ENCODE data around the gene RPUSD3. TPM values are rescaled to one million over a fixed set of nuclear protein-coding genes. Genes with fewer than 3 reads are reported as not detected.
"Not testable (repeated sequence)": the region's sequence is repeated elsewhere in the genome, so short reads cannot be mapped to it uniquely, and the experiment has no call there.

Gene RPUSD3
- total and polyA plus RNA-seq, 12 donors = 26.4 to 45.7 (median 30.1) TPM

DNA sequence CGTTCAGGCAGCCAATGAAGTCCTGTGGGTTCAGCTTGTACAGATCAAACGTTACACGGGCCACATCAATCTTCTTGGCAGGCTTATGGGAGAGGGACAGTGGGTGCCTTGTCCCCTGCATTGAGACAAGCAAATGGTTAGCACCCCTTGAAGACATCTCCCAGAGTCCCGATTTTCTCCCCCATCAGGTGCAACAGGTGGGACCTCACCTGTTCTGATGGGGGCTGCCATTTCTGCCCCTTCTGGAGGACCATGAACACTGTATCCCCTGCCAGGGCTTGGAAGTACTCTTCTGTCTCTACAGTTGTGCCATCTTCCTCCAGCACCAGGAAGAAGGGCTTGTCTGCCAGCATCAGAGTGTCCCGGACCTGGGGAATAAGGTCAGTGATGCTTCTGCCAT is 26.1 kb upstream of the RPUSD3 start:
- Histone ChIP-seq H3K27me3 (no peaks in the 10 kb centered on the region), H3K4me1 (peaks cover 0 to 4% (median 2%) of the 10 kb centered on the region in 9 donors), H3K27ac (no peak overlapping the region), H3K36me3 (no peaks in the 10 kb centered on the region), H3K4me3 (no peak overlapping the region), H3K9me3 (no peaks in the 10 kb centered on the region)
- DNase-seq = no peak
- TF ChIP-seq, protein P1, sequence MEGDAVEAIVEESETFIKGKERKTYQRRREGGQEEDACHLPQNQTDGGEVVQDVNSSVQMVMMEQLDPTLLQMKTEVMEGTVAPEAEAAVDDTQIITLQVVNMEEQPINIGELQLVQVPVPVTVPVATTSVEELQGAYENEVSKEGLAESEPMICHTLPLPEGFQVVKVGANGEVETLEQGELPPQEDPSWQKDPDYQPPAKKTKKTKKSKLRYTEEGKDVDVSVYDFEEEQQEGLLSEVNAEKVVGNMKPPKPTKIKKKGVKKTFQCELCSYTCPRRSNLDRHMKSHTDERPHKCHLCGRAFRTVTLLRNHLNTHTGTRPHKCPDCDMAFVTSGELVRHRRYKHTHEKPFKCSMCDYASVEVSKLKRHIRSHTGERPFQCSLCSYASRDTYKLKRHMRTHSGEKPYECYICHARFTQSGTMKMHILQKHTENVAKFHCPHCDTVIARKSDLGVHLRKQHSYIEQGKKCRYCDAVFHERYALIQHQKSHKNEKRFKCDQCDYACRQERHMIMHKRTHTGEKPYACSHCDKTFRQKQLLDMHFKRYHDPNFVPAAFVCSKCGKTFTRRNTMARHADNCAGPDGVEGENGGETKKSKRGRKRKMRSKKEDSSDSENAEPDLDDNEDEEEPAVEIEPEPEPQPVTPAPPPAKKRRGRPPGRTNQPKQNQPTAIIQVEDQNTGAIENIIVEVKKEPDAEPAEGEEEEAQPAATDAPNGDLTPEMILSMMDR (IDR thresholded peaks at IDR 0.05) = no peak
- 80 to 84% methylated on average over 5 of the region's 5 CpGs for WGBS, 2 donors
- intact Hi-C loops (cut with DNase I) = no loop called here
- ATAC-seq = no peak

GRCh38 chr3:9867106-9867505 is 23.3 kb upstream of the RPUSD3 start:
- TF ChIP-seq, protein P1 (IDR thresholded peaks at IDR 0.05) = no peak
- no peak for ATAC-seq
- DNase-seq = no peak
- H3K4me1 ChIP-seq = peaks cover 3 to 29% (median 9%) of the 10 kb centered on the region in 9 donors
- no peak overlapping the region for H3K4me3 ChIP-seq
- no peaks in the 10 kb centered on the region for H3K27me3 ChIP-seq
- H3K9me3 ChIP-seq = no peaks in the 10 kb centered on the region
- intact Hi-C loops (cut with DNase I) = no loop called here
- H3K36me3 ChIP-seq = no peaks in the 10 kb centered on the region
- WGBS, 2 donors = 91 to 92% methylated on average over 12 of the region's 12 CpGs
- H3K27ac ChIP-seq = no peak overlapping the region

GRCh38 chr3:9866639-9867038 is 22.8 kb upstream of the RPUSD3 start:
- Histone ChIP-seq H3K4me1 (peaks cover 3 to 29% (median 9%) of the 10 kb centered on the region in 9 donors), H3K9me3 (no peaks in the 10 kb centered on the region), H3K4me3 (no peak overlapping the region), H3K27ac (no peak overlapping the region), H3K36me3 (no peaks in the 10 kb centered on the region), H3K27me3 (no peaks in the 10 kb centered on the region)
- 79 to 80% methylated on average over 8 of the region's 8 CpGs for WGBS, 2 donors
- peak in 2 of 8 donors; percentile 58 to 62 for ATAC-seq
- no peak for DNase-seq
- intact Hi-C loops (cut with DNase I) = no loop called here
- TF ChIP-seq, protein P1 (IDR thresholded peaks at IDR 0.05) = no peak

GRCh38 chr3:9865125-9865637 is 21.4 kb upstream of the RPUSD3 start:
- peak overlapping the region in 3 of 10 donors; percentile 16 to 53 (median 33) for H3K27ac ChIP-seq
- intact Hi-C loops (cut with DNase I); ATAC-seq; H3K4me3 ChIP-seq; H3K27me3 ChIP-seq; H3K36me3 ChIP-seq; DNase-seq; H3K9me3 ChIP-seq: not testable (repeated sequence)
- peaks cover 3 to 29% (median 9%) of the 10 kb centered on the region in 9 donors for H3K4me1 ChIP-seq
- WGBS, 2 donors = 85 to 88% methylated on average over 10 of the region's 10 CpGs

DNA sequence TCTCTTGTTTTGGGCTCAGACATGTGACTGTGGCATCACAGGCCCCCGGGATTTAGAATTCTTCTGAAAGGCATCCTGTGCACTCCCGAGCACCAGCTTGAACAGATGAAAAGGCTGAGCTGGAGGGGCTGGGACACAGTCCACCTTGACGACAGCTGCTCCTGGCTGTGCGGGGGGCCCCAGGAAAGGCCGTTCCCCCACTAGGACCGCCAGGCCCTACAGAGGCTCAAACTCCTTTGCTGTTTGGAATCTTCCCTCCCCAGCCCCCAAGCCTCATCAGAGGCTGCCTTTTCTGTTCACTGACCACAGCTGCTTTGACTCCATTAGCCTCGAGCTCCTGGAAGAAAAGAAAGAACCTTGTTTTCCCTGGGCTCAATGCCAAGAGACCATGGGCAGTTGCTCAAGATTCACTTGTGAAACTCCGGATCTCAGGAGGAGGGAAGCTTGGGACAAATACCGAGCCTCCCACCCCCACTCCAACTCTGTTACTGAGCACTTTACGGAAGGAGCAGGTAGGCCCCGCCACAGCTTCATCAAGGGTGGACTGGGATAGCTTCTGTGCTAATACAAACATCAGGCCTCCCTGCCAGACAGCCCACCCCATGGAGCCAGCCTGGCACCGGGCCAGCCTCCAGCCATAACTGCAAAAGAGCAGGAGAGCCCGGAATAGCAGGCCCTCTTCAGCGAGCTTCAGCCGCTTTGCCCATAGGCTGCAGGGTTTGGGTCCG is 20.6 kb upstream of the RPUSD3 start:
- Histone ChIP-seq H3K27ac (peak overlapping the region in 8 of 10 donors; percentile 16 to 60 (median 40)), H3K27me3 (no peaks in the 10 kb centered on the region), H3K4me1 (peaks cover 3 to 29% (median 9%) of the 10 kb centered on the region in 9 donors), H3K9me3 (no peaks in the 10 kb centered on the region), H3K36me3 (no peaks in the 10 kb centered on the region), H3K4me3 (no peak overlapping the region)
- DNase-seq = peak; percentile 42 to 51
- ATAC-seq = peak in 7 of 8 donors; percentile 11 to 52 (median 36)
- WGBS, 2 donors = 48 to 53% methylated on average over 16 of the region's 16 CpGs
- intact Hi-C loops (cut with DNase I) = loop anchor here in 1 of 10 donors (5.0 kb wide), 1 partner anchor 53 kb away; the partner anchor contains the start of gene IL17RC
- TF ChIP-seq, protein P1 (IDR thresholded peaks at IDR 0.05) = no peak
